ENCODE measurements around the gene KCNIP1.
A peak's percentile ranks its signal among the peaks of the same experiment; 100 is the strongest.

The KCNIP1 gene

GRCh38 chr5:170638051-170638450, 134.2 kb downstream of the KCNIP1 start:
- DNase-seq, result no peak
- no peak for TF ChIP-seq POLR2A (IDR thresholded peaks at IDR 0.05; ENCODE audit: low read length)
- TF ChIP-seq GATA1 (IDR thresholded peaks at IDR 0.05; ENCODE audit: low read depth, low read length), result no peak

- peak; percentile 38 to 72 for DNase-seq
Measured at GRCh38 chr5:170638454-170639220, 134.8 kb downstream of the KCNIP1 start.

DNA sequence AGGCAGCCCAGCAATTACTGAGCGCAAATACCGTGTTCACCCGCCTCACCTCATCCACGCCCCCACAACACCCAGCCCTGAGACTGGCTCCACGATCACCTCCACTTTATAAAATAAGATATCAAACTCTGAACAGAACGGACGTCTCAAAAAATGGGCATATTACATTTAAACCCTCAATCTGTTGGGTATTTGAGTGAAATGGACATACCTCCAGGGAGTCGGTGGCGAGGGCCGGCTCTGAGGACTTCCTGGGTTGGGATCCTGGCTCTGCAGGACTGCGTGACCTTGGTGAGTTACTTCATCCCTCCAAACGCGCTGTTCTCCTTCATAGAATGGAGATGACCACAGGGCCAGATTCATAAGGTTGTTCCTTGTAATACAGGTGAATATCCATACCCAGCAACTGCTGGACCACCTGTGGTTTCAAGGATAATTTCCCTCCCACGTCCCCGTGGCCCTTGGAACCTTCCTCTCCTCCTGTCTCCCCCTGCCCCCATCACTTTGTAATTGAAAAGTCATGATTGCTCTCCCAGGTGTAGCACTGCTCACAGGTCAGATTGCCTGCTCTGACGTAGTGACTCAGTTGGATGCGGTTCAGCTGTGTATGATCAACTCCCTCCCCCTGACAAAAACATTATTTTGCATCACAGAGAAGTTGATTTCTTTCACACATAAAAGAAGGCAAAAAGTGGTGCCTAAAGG, 135.6 kb downstream of the KCNIP1 start:
- no peak for DNase-seq
- TF ChIP-seq POLR2A (IDR thresholded peaks at IDR 0.05; ENCODE audit: low read length) (no peak), GATA1 (IDR thresholded peaks at IDR 0.05; ENCODE audit: low read depth, low read length) (no peak)

More at GRCh38 chr5:170638454-170639220, 134.8 kb downstream of the KCNIP1 start:
- no peak for TF ChIP-seq GATA1 (IDR thresholded peaks at IDR 0.05; ENCODE audit: low read depth, low read length)
- TF ChIP-seq POLR2A (IDR thresholded peaks at IDR 0.05; ENCODE audit: low read length), result no peak

DNA sequence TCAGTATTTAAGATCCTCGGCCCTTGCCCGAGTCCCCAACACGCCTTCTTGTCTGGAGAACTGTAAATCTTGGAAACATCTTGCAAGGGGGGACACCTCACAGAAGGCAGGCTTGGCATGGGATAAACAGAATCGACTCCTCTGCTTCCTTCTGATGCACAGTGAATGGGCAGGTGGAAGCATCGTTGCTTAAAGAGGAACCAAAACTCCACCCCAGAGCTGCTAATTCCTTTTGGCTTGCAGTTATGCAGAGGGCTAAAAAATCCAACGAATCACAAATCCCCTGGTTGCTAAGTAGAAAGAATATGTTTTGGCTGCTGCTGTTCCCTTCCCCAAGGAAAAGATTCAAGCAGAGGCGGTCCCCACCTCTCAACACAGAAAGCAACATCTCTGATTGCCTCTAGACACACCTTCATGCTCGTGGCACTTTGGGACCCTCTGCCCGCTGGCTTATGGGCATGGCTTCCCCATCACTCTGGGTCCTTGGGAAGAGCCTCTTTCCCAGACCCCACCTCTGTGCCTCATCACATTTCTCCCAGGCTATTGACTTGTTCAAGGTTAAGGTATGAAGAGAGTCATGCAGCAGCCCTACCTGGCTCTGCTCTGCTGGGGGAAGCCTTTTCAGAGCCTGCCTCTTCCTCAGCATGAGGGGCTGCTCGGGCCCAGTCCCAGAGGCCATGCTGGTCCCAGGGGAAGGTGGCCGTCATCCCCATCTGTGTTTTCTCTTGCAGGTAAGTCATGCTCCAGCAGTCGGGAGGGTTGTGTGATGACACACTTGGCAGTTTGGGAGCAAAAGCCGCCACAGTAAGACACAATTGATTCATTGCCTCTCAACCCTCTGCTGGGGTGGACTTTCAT, 137.1 kb downstream of the KCNIP1 start:
- no peak for DNase-seq

GRCh38 chr5:170641589-170642031, 137.8 kb downstream of the KCNIP1 start:
- DNase-seq, result no peak
- TF ChIP-seq POLR2A (IDR thresholded peaks at IDR 0.05; ENCODE audit: low read length) (no peak), GATA1 (IDR thresholded peaks at IDR 0.05; ENCODE audit: low read depth, low read length) (no peak)

More for the DNA sequence above, 137.1 kb downstream of the KCNIP1 start:
- TF ChIP-seq POLR2A (IDR thresholded peaks at IDR 0.05; ENCODE audit: low read length), result no peak

GRCh38 chr5:170642066-170642735, 138.4 kb downstream of the KCNIP1 start:
- DNase-seq, result no peak
- TF ChIP-seq POLR2A (IDR thresholded peaks at IDR 0.05; ENCODE audit: low read length), result no peak
- TF ChIP-seq GATA1 (IDR thresholded peaks at IDR 0.05; ENCODE audit: low read depth, low read length), result no peak

DNA sequence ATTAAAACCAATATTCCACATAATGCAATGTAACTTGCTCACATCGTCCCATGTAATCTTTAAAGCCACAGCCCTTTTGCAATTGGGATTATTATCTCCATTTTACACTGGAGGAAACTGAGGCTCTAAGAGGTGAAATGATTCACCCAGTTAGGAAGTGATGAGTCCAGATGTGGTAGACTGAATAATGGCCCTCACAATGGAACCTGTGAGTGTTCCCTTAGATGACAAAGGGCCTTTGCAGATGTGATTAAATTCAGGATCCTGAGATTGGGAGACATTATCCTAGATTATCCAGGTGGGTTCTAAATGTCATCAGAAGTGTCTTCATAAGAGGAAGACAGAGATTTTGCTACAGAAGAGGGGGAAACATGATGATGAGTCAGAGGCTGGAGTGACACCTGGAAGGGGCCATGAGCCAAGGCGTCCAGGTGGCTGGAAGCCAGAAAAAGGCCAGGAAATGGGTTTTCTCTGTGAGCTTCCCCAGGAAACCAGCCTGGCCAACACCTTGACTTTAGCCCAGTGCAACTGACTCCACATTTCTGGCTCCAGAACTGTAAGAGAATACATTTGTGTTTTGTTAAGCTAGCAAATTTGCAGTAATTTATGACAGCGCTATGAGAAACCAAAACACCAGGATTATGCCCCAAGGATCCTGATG, 139.1 kb downstream of the KCNIP1 start:
- TF ChIP-seq GATA1 (IDR thresholded peaks at IDR 0.05; ENCODE audit: low read depth, low read length) (no peak), POLR2A (IDR thresholded peaks at IDR 0.05; ENCODE audit: low read length) (no peak)
- no peak for DNase-seq

DNA sequence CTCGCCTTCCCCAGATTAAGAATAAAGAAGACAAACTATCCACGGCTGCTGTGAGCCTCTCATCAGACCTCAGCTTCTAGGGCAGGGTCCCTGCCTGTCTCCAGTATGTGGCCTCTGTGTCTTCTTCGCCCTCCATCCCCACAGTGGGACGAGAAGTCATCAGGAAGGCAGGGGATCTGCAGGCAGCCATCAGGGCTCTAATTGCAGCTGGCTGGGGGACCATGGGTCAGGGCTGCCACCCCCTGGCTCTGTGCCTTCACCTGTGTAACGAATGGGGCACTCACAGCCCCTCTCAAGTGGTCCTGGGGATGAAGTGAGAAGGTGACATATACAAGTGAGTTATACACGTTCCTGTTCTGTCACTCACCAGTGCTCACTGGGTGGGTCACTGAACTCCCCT, 139.8 kb downstream of the KCNIP1 start:
- TF ChIP-seq POLR2A (IDR thresholded peaks at IDR 0.05; ENCODE audit: low read length), result no peak
- no peak for TF ChIP-seq GATA1 (IDR thresholded peaks at IDR 0.05; ENCODE audit: low read depth, low read length)
- no peak for DNase-seq

GRCh38 chr5:170644501-170644900, 140.7 kb downstream of the KCNIP1 start:
- DNase-seq, result no peak
- no peak for TF ChIP-seq POLR2A (IDR thresholded peaks at IDR 0.05; ENCODE audit: low read length)
- no peak for TF ChIP-seq GATA1 (IDR thresholded peaks at IDR 0.05; ENCODE audit: low read depth, low read length)

DNA sequence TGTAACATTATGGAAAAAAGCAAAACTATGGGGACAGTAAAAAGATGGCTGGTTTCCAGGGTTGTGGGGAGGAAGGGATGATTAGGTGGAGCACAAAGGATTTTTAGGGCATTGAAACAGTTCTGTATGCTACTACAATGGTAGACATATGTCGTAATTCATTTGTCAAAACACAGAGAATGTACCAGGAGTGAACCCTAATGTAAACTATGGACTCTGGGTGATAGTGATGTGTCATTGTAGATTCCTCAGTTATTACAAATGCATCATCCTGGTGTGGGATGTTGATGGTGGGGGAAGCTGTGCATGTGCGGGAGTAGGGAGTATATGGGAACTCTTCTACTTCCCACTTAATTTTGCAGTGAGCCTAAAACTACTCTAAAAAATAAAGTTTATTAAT, 144.7 kb downstream of the KCNIP1 start:
- DNase-seq, result no peak

GRCh38 chr5:170650850-170651249, 147.0 kb downstream of the KCNIP1 start:
- DNase-seq, result no peak
- TF ChIP-seq POLR2A (IDR thresholded peaks at IDR 0.05; ENCODE audit: low read length) (no peak), GATA1 (IDR thresholded peaks at IDR 0.05; ENCODE audit: low read depth, low read length) (no peak)

More for the DNA sequence above, 144.7 kb downstream of the KCNIP1 start:
- no peak for TF ChIP-seq POLR2A (IDR thresholded peaks at IDR 0.05; ENCODE audit: low read length)
- TF ChIP-seq GATA1 (IDR thresholded peaks at IDR 0.05; ENCODE audit: low read depth, low read length), result no peak

DNA sequence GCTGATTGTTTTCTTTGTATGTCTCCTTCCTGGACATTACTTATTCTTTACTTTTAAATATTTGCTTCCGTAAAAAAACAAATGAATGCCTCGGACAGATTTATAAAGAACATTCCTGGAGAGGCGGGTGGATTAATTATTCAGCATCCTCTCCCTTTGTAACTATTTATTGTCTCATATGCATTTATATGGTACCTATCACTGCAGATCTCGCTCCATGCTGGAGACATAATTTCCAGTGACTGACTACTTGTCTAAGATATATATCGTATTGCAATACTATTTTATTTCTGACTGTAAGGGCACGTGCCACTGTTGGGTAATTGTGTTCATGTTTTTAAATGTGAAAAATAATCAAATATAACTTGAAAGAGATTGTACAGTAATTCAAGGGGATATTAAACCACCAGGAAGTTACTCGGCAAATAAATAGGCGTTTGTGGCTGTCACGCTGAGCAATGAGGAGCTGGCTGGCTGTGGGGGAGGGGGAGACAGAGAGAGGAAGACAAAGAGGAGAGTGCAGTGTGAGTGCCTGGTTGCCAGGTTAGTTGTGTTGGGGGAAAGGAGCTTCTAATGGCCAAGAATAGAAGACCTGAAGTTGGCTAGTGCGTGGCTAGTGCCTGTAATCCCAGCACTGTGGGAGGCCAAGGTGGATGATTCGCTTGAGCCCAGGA, 147.9 kb downstream of the KCNIP1 start:
- TF ChIP-seq POLR2A (IDR thresholded peaks at IDR 0.05; ENCODE audit: low read length), result no peak
- no peak for TF ChIP-seq GATA1 (IDR thresholded peaks at IDR 0.05; ENCODE audit: low read depth, low read length)
- DNase-seq, result no peak

Data from erythroblast (primary cell).